HUES48 (cell line): Measurements from ENCODE around the gene MTARC2.

Experiments used
- H3K27ac ChIP-seq: one replicate; pipeline ENCODE4 v1.7.0; 2013; ENCODE audit warnings: low read depth, low read length, inconsistent platforms
- H3K27me3 ChIP-seq: 2 replicates; pipeline ENCODE4 v1.6.1; 2013; ENCODE audit warnings: mild to moderate bottlenecking, low read length; ENCODE audit not compliant: control insufficient read depth, insufficient read depth
- H3K36me3 ChIP-seq: 2 replicates; pipeline ENCODE4 v1.6.1; 2013; ENCODE audit warnings: low read length; ENCODE audit not compliant: control insufficient read depth, insufficient read depth
- H3K4me1 ChIP-seq: 2 replicates; pipeline ENCODE4 v1.6.1; 2013; ENCODE audit warnings: mild to moderate bottlenecking, low read length; ENCODE audit not compliant: control insufficient read depth, insufficient read depth
- H3K4me3 ChIP-seq: 2 replicates; pipeline ENCODE4 v1.5.1; 2013; ENCODE audit warnings: mild to moderate bottlenecking, low read depth, low read length
- H3K9ac ChIP-seq: 2 replicates; pipeline ENCODE4 v1.6.1; 2013; ENCODE audit warnings: mild to moderate bottlenecking, low read depth, low read length, moderate library complexity
- H3K9me3 ChIP-seq: 2 replicates; pipeline ENCODE4 v1.6.1; 2013; ENCODE audit warnings: low read length; ENCODE audit not compliant: control insufficient read depth, insufficient read depth

The MTARC2 gene

GRCh38 chr1:220813013-220813412 lies 64.9 kb downstream of the MTARC2 start:
- Histone ChIP-seq H3K4me3 (no peak overlapping the region), H3K27ac (no peak overlapping the region), H3K9me3 (no peaks in the 10 kb centered on the region), H3K4me1 (peaks cover 7% of the 10 kb centered on the region), H3K9ac (no peak overlapping the region), H3K27me3 (no peaks in the 10 kb centered on the region), H3K36me3 (peaks cover 35% of the 10 kb centered on the region)

DNA sequence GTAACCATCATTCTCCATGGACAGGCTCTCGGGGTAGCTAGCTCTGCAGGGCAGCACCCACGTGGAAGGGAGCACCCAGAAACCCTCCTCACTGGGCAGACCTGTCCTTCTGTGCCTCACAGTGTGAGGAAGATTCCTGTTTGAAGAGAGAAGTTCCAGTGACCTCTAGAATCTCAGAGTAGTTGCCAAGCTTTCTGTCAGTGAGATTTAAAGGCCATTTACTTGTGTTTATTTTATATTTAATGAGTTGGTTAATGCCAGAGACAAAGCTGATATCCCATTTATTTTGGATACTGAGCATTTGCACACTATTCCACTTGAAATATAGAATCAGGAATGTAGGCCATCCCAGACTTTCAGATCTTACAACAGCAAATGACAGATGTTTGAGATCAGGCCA lies 67.3 kb downstream of the MTARC2 start:
- peaks cover 18% of the 10 kb centered on the region for H3K4me1 ChIP-seq
- H3K9ac ChIP-seq: no peak overlapping the region
- H3K36me3 ChIP-seq: peaks cover 31% of the 10 kb centered on the region
- H3K27me3 ChIP-seq: no peaks in the 10 kb centered on the region
- no peak overlapping the region for H3K27ac ChIP-seq
- no peaks in the 10 kb centered on the region for H3K9me3 ChIP-seq
- no peak overlapping the region for H3K4me3 ChIP-seq

DNA sequence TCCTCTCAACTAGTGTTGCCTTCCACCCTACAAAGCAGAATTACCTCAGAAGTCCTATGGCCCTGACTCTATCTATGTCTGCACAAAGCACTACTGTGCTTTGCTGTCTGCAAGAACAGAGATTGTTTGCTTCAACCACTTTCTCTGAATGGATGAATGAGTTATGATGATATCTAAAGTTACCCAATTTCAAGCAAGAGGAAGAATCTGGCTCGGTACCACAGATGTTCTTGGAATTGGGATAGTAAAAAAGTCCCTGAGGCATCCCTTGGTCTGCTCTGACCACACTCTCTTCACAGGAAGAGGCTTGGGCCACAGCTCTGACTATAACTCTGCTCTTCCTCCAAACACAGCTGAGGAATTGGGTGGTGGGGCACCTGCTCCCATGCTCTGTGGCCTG lies 69.8 kb downstream of the MTARC2 start:
- Histone ChIP-seq H3K9me3 (no peaks in the 10 kb centered on the region), H3K27ac (peak overlapping the region; percentile 9), H3K27me3 (no peaks in the 10 kb centered on the region), H3K4me3 (no peak overlapping the region), H3K4me1 (peaks cover 18% of the 10 kb centered on the region), H3K36me3 (peaks cover 19% of the 10 kb centered on the region), H3K9ac (no peak overlapping the region)

GRCh38 chr1:220818421-220819173 lies 70.5 kb downstream of the MTARC2 start:
- H3K27ac ChIP-seq: peak overlapping the region; percentile 9

DNA sequence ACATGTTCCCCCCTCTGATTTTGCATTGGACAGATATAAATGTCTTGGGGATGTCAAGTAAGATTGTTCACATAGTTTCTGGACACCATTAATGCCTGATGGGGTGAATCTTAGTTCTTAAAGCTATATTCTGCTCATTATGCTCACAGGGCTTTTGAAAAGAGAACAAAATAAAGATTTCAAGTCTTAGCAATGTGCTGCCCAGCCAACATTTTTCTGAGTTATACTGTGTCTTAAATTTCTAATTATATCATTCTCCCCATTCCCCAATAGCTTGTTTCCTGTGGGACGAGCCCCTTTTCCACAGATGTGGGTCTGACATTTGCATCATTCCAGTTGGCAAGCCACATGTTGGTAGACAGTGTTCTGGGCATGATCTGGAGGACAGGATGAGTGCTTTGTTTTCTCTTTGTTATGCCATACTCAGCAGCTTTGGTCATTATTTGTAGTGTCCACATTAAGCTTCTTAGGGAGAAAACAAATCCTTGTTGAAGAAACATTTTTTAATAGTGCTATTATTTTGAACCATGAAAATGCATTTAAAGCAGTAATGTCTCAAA lies 71.4 kb downstream of the MTARC2 start:
- no peak overlapping the region for H3K4me3 ChIP-seq
- 0 out of 2 replicates have a peak, but pooled peaks cover 7% of the 10 kb centered on the region for H3K36me3 ChIP-seq
- no peaks in the 10 kb centered on the region for H3K27me3 ChIP-seq
- no peaks in the 10 kb centered on the region for H3K9me3 ChIP-seq
- H3K4me1 ChIP-seq: peaks cover 25% of the 10 kb centered on the region
- no peak overlapping the region for H3K27ac ChIP-seq
- H3K9ac ChIP-seq: no peak overlapping the region

More at GRCh38 chr1:220818421-220819173, 70.5 kb downstream of the MTARC2 start:
- Histone ChIP-seq H3K4me3 (no peak overlapping the region), H3K36me3 (peaks cover 13% of the 10 kb centered on the region), H3K4me1 (peaks cover 20% of the 10 kb centered on the region), H3K9me3 (no peaks in the 10 kb centered on the region), H3K27me3 (no peaks in the 10 kb centered on the region), H3K9ac (no peak overlapping the region)

GRCh38 chr1:220824031-220824989 lies 76.2 kb downstream of the MTARC2 start:
- Histone ChIP-seq H3K4me3 (no peak overlapping the region), H3K9me3 (no peaks in the 10 kb centered on the region), H3K9ac (no peak overlapping the region), H3K36me3 (no peaks in the 10 kb centered on the region), H3K27me3 (no peaks in the 10 kb centered on the region), H3K4me1 (peaks cover 13% of the 10 kb centered on the region), H3K27ac (no peak overlapping the region)

- no peak overlapping the region for H3K9ac ChIP-seq
- no peaks in the 10 kb centered on the region for H3K27me3 ChIP-seq
- no peak overlapping the region for H3K27ac ChIP-seq
- H3K36me3 ChIP-seq: no peaks in the 10 kb centered on the region
- no peaks in the 10 kb centered on the region for H3K9me3 ChIP-seq
- no peak overlapping the region for H3K4me3 ChIP-seq
- peaks cover 7% of the 10 kb centered on the region; the same call in 1 of the 2 replicates for H3K4me1 ChIP-seq
Observed at GRCh38 chr1:220825819-220826551, 77.9 kb downstream of the MTARC2 start.

GRCh38 chr1:220826729-220827128 lies 78.6 kb downstream of the MTARC2 start:
- Histone ChIP-seq H3K4me3 (no peak overlapping the region), H3K9ac (no peak overlapping the region), H3K27ac (no peak overlapping the region), H3K27me3 (no peaks in the 10 kb centered on the region), H3K9me3 (no peaks in the 10 kb centered on the region), H3K36me3 (no peaks in the 10 kb centered on the region), H3K4me1 (peaks cover 7% of the 10 kb centered on the region; the same call in 1 of the 2 replicates)

DNA sequence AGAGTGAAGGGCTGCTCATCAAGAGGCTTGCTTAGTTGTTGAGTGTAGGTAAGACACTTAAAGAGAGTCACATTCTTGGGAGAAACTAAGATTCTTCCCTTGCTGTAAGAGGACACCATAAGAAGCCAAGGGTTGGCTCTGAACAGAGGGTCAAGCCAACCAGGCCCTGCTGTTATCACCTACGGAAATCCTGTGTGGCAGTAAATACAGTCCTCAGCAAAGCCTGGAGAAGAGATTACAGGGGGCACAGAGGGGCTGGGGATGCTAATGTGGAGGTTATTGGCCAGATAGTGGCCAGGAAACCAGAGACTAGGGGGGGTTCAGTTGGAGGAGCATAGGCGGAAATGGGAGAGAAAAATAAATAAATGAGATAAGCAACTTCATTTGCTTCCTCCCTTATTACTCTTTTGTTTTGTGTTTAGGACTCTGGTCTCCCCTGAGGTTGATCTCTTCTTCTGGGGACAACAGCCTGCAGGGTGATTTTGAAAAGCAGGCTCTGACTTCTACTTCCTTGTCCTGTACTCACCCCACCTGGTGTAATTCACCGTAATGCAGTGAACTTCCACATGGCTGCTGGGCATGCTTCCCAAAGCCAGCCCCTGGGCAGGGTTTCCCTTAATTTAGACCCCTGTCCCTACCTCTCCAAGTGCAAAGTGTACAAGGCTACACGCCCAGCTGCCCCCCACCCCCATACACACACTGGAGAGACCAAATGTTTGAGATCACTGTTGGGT lies 79.5 kb downstream of the MTARC2 start:
- Histone ChIP-seq H3K27me3 (no peaks in the 10 kb centered on the region), H3K9ac (no peak overlapping the region), H3K4me1 (peaks cover 7% of the 10 kb centered on the region; the same call in 1 of the 2 replicates), H3K36me3 (no peaks in the 10 kb centered on the region), H3K27ac (no peak overlapping the region), H3K9me3 (no peaks in the 10 kb centered on the region), H3K4me3 (no peak overlapping the region)

GRCh38 chr1:220828179-220828490 lies 80.0 kb downstream of the MTARC2 start:
- Histone ChIP-seq H3K9me3 (no peaks in the 10 kb centered on the region), H3K4me3 (no peak overlapping the region), H3K27ac (no peak overlapping the region), H3K4me1 (peaks cover 7% of the 10 kb centered on the region; the same call in 1 of the 2 replicates), H3K27me3 (no peaks in the 10 kb centered on the region), H3K9ac (no peak overlapping the region), H3K36me3 (no peaks in the 10 kb centered on the region)
